Measurements from ENCODE around the gene STK32A. TPM values are rescaled to one million over a fixed set of nuclear protein-coding genes. Genes with fewer than 3 reads are reported as not detected.

The STK32A gene
- polyA plus RNA-seq, 1 donor (not counting 4 experiments of a cell fraction or from before 2014, with no cell fraction given) = 0.01 TPM

GRCh38 chr5:147404706-147405105 lies 169.9 kb downstream of the STK32A start:
- H3K4me1 ChIP-seq (ENCODE audit: control insufficient read depth, extremely low read depth, insufficient read depth, low read length) = no peaks in the 10 kb centered on the region
- FAIRE-seq (no peak), DNase-seq (ENCODE audit: low read depth, low spot score) (no peak)
- H3K27ac ChIP-seq (ENCODE audit: control insufficient read depth, insufficient read depth, low read length) = no peak overlapping the region
- H3K4me2 ChIP-seq (ENCODE audit: control insufficient read depth, extremely low read depth, insufficient read depth, low read depth, low read length) = no peak overlapping the region
- dilution Hi-C loops (cut with MboI; ENCODE audit: extremely low pct_ligation_motif_present, low sequenced_read_pairs) = no loop called here
- no peak overlapping the region for H3K4me3 ChIP-seq (ENCODE audit: control insufficient read depth in 2 of 3, extremely low read depth in 1 of 3, insufficient read depth in 2 of 3, low read depth in 1 of 3, low read length in 3 of 3)
- H3K9me1 ChIP-seq (ENCODE audit: control insufficient read depth, extremely low read depth, insufficient read depth, low read length) = no peaks in the 10 kb centered on the region
- TF ChIP-seq EZH2 (IDR thresholded peaks at IDR 0.05; ENCODE audit: low read length) = no peak
- H3K79me2 ChIP-seq (ENCODE audit: control insufficient read depth, insufficient read depth, low read length) = no peaks in the 10 kb centered on the region
- no peaks in the 10 kb centered on the region for H3K36me3 ChIP-seq (ENCODE audit: control insufficient read depth in 2 of 2, extremely low read depth in 1 of 2, insufficient read depth in 2 of 2, low read length in 2 of 2)
- H3K9ac ChIP-seq (ENCODE audit: control insufficient read depth, extremely low read depth, insufficient read depth, low read length) = no peak overlapping the region
- no peaks in the 10 kb centered on the region for H3K9me3 ChIP-seq (ENCODE audit: control insufficient read depth, low read depth, low read length)
- H4K20me1 ChIP-seq (ENCODE audit: control insufficient read depth, extremely low read depth, insufficient read depth, low read length) = no peaks in the 10 kb centered on the region
- H3K27me3 ChIP-seq (ENCODE audit: control insufficient read depth, extremely low read depth, insufficient read depth, low read length) = no peaks in the 10 kb centered on the region
- H2AFZ ChIP-seq (ENCODE audit: control insufficient read depth, low read length) = no peak overlapping the region

GRCh38 chr5:147406636-147407035 lies 171.8 kb downstream of the STK32A start:
- dilution Hi-C loops (cut with MboI; ENCODE audit: extremely low pct_ligation_motif_present, low sequenced_read_pairs) = no loop called here
- Histone ChIP-seq H3K27ac (ENCODE audit: control insufficient read depth, insufficient read depth, low read length) (no peak overlapping the region), H3K9ac (ENCODE audit: control insufficient read depth, extremely low read depth, insufficient read depth, low read length) (no peak overlapping the region), H3K4me2 (ENCODE audit: control insufficient read depth, extremely low read depth, insufficient read depth, low read depth, low read length) (no peak overlapping the region), H4K20me1 (ENCODE audit: control insufficient read depth, extremely low read depth, insufficient read depth, low read length) (no peaks in the 10 kb centered on the region), H3K79me2 (ENCODE audit: control insufficient read depth, insufficient read depth, low read length) (no peaks in the 10 kb centered on the region), H3K4me1 (ENCODE audit: control insufficient read depth, extremely low read depth, insufficient read depth, low read length) (no peaks in the 10 kb centered on the region), H3K4me3 (ENCODE audit: control insufficient read depth in 2 of 3, extremely low read depth in 1 of 3, insufficient read depth in 2 of 3, low read depth in 1 of 3, low read length in 3 of 3) (no peak overlapping the region), H3K9me1 (ENCODE audit: control insufficient read depth, extremely low read depth, insufficient read depth, low read length) (no peaks in the 10 kb centered on the region), H2AFZ (ENCODE audit: control insufficient read depth, low read length) (no peak overlapping the region), H3K27me3 (ENCODE audit: control insufficient read depth, extremely low read depth, insufficient read depth, low read length) (no peaks in the 10 kb centered on the region), H3K9me3 (ENCODE audit: control insufficient read depth, low read depth, low read length) (no peaks in the 10 kb centered on the region), H3K36me3 (ENCODE audit: control insufficient read depth in 2 of 2, extremely low read depth in 1 of 2, insufficient read depth in 2 of 2, low read length in 2 of 2) (no peaks in the 10 kb centered on the region)
- TF ChIP-seq CTCF (optimal IDR thresholded peaks at IDR 0.05 in 1 of 3, IDR thresholded peaks at IDR 0.05 in 1 of 3, conservative IDR thresholded peaks at IDR 0.05 in 1 of 3; ENCODE audit: extremely low read depth in 1 of 3, insufficient read depth in 2 of 3, low read length in 3 of 3) = no peak
- TF ChIP-seq EZH2 (IDR thresholded peaks at IDR 0.05; ENCODE audit: low read length) = no peak
- FAIRE-seq (no peak), DNase-seq (ENCODE audit: low read depth, low spot score) (no peak)

GRCh38 chr5:147407094-147407681 lies 172.4 kb downstream of the STK32A start:
- Histone ChIP-seq H4K20me1 (ENCODE audit: control insufficient read depth, extremely low read depth, insufficient read depth, low read length) (no peaks in the 10 kb centered on the region), H3K9me3 (ENCODE audit: control insufficient read depth, low read depth, low read length) (no peaks in the 10 kb centered on the region), H2AFZ (ENCODE audit: control insufficient read depth, low read length) (no peak overlapping the region), H3K4me3 (ENCODE audit: control insufficient read depth in 2 of 3, extremely low read depth in 1 of 3, insufficient read depth in 2 of 3, low read depth in 1 of 3, low read length in 3 of 3) (no peak overlapping the region), H3K9ac (ENCODE audit: control insufficient read depth, extremely low read depth, insufficient read depth, low read length) (no peak overlapping the region), H3K4me2 (ENCODE audit: control insufficient read depth, extremely low read depth, insufficient read depth, low read depth, low read length) (no peak overlapping the region), H3K27me3 (ENCODE audit: control insufficient read depth, extremely low read depth, insufficient read depth, low read length) (no peaks in the 10 kb centered on the region), H3K79me2 (ENCODE audit: control insufficient read depth, insufficient read depth, low read length) (no peaks in the 10 kb centered on the region), H3K36me3 (ENCODE audit: control insufficient read depth in 2 of 2, extremely low read depth in 1 of 2, insufficient read depth in 2 of 2, low read length in 2 of 2) (no peaks in the 10 kb centered on the region), H3K27ac (ENCODE audit: control insufficient read depth, insufficient read depth, low read length) (no peak overlapping the region), H3K9me1 (ENCODE audit: control insufficient read depth, extremely low read depth, insufficient read depth, low read length) (no peaks in the 10 kb centered on the region), H3K4me1 (ENCODE audit: control insufficient read depth, extremely low read depth, insufficient read depth, low read length) (no peaks in the 10 kb centered on the region)
- no peak for FAIRE-seq
- dilution Hi-C loops (cut with MboI; ENCODE audit: extremely low pct_ligation_motif_present, low sequenced_read_pairs) = no loop called here
- TF ChIP-seq EZH2 (IDR thresholded peaks at IDR 0.05; ENCODE audit: low read length) (no peak), CTCF (optimal IDR thresholded peaks at IDR 0.05 in 1 of 3, IDR thresholded peaks at IDR 0.05 in 1 of 3, conservative IDR thresholded peaks at IDR 0.05 in 1 of 3; ENCODE audit: extremely low read depth in 1 of 3, insufficient read depth in 2 of 3, low read length in 3 of 3) (no peak)
- DNase-seq (ENCODE audit: low read depth, low spot score) = no peak

All from keratinocyte (primary cell).